ENCODE results near the gene GRIP2.

GRIP2 gene

DNA sequence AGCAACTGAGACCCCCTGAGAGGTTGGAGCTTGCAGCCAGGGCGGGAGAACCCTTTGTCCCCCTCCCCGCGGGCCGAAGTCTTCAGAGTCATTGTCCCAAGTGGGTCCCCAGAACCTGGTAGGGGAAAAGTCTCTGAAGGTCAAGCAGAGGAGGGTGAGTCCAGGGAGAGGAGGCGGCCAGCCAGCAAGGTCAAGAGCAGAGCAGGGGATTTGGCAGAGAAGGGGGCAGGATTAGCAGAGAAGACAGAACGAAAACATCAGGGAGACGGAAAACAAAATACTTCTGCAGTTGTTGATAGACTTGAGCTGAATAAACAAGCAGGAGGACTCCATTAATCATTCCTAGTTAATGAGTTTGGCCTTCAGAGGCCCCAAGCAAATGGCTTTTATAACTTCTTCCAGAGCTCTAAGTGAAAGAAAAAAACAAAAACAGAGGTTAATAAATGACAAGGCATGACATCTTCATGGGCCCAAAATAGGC lies 66.7 kb downstream of the GRIP2 start:
- DNase-seq (ENCODE audit: extremely low spot score, insufficient read length, low read depth) (no peak), FAIRE-seq (no peak)

GRCh38 chr3:14472471-14473351 lies 67.4 kb downstream of the GRIP2 start:
- FAIRE-seq = no peak

DNA sequence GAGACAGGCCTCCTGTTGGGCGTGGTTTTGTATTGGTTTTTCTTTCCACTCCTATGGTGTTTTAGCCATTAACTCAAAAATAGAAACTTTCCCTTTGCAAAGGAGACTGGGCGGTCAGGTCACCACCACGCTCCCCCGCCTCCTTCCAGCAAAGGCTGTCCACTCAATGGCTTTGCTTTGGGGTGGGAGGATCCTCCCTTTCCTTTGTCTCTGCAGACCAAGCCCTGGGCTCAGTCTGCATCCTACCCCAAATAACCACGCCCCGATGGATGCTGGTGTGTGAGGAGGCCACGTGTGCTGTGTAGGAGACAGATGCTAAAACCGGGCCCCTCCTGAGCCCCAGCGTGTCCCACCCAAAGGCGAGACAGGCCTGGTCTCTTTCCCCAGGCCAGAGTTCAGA lies 68.5 kb downstream of the GRIP2 start:
- no peak for FAIRE-seq
- DNase-seq (ENCODE audit: extremely low spot score, insufficient read length, low read depth) = no peak

More at GRCh38 chr3:14472471-14473351, 67.4 kb downstream of the GRIP2 start:
- no peak for DNase-seq (ENCODE audit: extremely low spot score, insufficient read length, low read depth)

DNA sequence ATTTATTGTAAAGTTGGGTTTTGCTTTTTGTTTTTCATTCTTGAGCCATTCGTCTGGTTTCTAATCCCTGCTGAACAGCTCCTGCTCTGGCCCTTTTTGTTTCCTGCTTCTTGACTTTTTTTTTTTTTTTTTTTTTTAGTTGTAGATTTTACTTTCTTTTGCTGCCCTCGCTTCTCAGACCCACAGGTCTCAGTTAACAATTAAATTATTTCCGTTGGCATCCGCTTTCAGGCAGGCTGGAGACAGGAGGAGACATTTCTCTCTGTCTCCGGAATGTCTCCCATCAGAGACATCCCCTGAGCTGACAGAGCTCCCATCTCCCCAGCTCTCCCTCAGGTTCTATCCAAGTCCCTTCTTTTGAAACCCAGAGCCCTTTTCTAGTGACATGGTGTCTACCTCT lies 69.1 kb downstream of the GRIP2 start:
- no peak for DNase-seq (ENCODE audit: extremely low spot score, insufficient read length, low read depth)
- FAIRE-seq = no peak

- DNase-seq (ENCODE audit: extremely low spot score, insufficient read length, low read depth) (no peak), FAIRE-seq (no peak)
Measured at GRCh38 chr3:14470461-14470860, 69.7 kb downstream of the GRIP2 start.

GRCh38 chr3:14468621-14468981 lies 71.5 kb downstream of the GRIP2 start:
- FAIRE-seq = no peak
- DNase-seq (ENCODE audit: extremely low spot score, insufficient read length, low read depth) = no peak

- DNase-seq (ENCODE audit: extremely low spot score, insufficient read length, low read depth) = peak; percentile 56
- peak; percentile 69 for FAIRE-seq
Measured at GRCh38 chr3:14467814-14468620, 72.1 kb downstream of the GRIP2 start.

DNA sequence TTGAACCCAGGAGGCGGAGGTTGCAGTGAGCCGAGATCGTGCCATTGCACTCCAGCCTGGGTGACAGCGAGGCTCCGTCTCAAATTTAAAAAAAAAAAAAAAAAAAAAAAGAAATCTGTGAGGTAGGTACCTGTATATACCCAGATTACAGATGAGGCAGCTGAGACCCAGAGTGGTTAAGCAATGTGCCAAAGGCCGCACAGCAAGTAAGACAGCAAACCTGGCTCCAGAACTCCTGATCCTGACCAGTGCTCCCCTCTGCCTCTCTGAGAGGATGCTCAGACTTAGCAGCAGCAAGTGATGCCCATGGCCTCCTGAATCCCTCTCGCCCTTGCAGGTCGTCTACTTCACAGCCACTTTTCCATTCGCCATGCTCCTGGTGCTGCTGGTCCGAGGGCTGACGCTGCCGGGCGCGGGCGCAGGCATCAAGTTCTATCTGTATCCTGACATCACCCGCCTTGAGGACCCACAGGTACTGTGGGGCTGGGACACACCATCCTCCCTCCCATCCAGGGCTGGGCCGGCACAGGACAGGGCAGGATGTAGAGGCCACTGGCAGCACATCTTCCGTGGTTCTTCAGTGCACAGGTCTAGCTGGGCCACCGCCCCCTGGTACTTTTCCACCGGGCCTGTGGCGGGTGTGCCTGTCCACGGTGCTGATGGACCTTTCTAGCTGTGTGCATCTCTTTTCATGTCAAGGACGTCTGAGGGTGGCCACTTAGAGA lies 73.8 kb downstream of the GRIP2 start:
- FAIRE-seq (no peak), DNase-seq (ENCODE audit: extremely low spot score, insufficient read length, low read depth) (no peak)

DNA sequence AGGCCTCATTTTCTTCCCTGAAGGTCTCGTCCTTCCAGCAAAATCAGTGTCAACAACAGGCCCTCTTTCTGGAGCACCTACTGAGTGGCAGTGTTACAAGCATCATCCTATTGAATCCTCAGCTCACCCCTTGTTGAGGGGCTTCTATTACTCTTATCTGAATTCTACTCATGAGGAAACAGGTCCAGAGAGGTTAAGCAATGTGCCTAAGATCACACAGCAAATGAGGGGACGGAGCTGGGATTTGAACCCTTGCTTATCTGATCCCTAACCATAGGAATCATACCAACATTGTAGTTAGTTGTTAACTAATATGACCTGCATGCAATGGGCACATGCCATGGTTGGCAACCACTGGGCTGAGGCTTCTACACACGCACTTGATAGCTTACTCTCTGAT lies 74.7 kb downstream of the GRIP2 start:
- DNase-seq (ENCODE audit: extremely low spot score, insufficient read length, low read depth) = no peak
- no peak for FAIRE-seq

DNA sequence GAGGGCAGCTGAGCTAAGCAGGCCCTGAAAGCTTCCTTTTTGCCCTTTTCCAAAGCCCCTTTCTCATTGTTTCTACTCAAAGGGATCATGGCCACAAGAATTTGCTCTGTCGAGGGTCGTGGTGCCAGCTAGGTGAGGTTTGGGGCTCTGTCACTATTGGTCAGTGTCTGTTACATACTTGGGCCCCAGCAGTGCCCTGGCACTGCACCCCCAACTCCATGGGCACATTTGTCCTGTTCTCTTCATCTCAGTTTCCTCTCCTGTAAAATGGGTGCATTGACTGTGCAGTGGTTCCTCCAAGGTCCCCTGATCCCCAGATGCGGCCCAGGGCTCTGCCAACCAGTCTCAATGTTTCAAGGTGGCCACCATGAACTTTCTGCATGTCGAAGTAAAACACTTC lies 75.6 kb downstream of the GRIP2 start:
- DNase-seq (ENCODE audit: extremely low spot score, insufficient read length, low read depth) (no peak), FAIRE-seq (no peak)

GRCh38 chr3:14464141-14464465 lies 76.0 kb downstream of the GRIP2 start:
- no peak for FAIRE-seq
- no peak for DNase-seq (ENCODE audit: extremely low spot score, insufficient read length, low read depth)

DNA sequence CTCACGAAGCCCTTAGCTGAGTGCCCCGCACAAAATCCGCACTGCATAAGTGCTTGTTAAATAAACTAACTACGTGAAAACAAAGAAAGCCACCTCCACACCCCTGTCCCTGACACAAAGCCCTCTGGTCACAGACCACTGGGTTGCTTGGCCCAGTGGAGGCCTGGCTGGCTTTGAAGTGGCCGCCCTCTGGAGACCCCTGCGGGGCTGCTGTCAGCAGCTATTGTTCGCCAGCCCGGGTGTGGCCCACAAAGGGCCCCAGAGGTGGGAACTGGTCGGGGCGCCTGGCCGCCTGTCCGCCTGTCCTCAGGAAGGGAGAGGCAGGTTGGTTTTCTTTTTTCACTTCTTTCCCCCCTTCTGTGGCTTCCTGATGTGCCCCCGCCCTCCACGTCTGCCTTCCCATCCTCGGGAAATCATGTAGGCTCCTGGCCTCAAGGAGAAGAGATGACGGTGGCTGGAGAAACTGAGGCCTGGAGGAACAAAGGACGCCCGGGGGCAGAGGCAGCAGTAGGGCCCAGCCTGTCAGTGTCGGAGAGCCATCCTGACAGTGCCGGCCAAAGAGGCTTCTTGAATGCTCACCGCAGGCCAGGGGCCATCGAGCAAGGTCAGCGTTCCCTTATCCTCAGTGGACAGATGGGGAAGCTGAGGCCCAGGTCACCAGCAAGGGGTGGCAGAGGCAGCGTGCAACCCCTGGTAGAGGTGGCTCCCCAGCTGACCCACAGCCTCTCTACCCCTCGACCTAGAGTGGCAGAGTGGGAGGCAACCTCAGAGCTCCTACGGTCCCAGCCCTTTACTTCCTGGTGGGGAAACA lies 76.6 kb downstream of the GRIP2 start:
- no peak for FAIRE-seq
- DNase-seq (ENCODE audit: extremely low spot score, insufficient read length, low read depth) = no peak

- DNase-seq (ENCODE audit: extremely low spot score, insufficient read length, low read depth) (no peak), FAIRE-seq (no peak)
Measured at GRCh38 chr3:14462738-14463137, 77.4 kb downstream of the GRIP2 start.

DNA sequence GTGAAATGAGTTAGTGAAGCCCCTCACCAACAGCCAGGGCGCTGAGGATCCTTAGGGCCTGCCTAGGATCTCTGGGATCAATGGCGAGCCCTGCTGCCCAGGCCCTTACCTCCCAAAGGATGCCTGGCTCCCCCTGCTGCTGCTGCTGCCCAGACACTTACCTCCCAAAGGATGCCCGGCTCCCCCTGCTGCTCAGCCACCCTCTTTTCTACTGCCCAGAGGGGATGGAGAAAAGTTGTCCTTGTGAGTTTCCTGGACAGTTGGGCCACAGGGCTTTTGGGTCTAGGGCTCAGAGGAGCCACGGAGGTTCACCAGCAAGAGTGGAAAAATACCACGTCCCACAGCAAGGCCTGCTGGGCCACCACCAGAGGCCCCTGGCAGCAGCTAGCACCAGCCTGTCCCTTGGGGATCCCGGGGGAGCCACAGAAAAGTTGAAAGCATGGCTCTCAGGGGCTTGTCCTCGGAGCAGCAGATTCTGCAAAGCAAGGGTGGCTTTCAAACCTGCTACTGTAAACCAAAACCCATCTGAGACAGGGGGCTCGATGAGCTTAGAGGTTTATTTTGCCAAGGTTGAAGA lies 78.3 kb downstream of the GRIP2 start:
- DNase-seq (ENCODE audit: extremely low spot score, insufficient read length, low read depth) (no peak), FAIRE-seq (peak; percentile 69)

GRCh38 chr3:14461006-14461747 lies 79.0 kb downstream of the GRIP2 start:
- FAIRE-seq = no peak
- DNase-seq (ENCODE audit: extremely low spot score, insufficient read length, low read depth) = no peak

DNA sequence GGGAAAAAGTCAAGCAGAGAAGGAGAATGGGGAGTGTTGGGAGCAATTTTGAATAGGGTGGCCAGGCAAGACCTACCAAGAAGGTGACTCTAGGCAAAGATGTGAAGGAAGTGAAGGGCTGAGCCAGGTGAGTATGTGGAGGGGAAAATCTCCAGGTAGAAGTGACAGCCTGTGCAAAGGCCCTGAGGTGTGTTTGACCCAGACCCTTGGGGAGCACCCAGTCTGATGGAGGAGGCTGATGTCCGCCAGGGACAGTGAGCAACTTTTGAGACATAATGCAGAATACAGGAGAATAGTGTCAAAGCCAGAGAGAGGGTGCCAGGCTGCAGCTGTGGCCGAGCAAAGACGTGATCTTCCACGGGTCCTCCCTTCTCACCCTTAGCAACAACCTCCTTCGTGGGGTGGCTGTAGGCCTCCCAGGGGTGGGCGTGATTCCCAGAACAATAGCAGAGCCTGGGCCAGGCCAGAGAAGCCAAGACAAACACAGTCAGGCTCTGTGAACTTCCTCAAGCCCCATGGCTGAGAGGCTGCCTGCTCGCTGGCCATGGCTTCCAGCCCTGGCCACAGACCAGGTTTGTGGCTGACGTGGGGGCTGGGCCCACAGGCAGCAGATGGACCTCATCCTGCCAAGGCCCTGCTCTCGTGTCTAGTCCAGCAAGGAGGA lies 79.7 kb downstream of the GRIP2 start:
- FAIRE-seq (no peak), DNase-seq (ENCODE audit: extremely low spot score, insufficient read length, low read depth) (no peak)

GRCh38 chr3:14459787-14460186 lies 80.4 kb downstream of the GRIP2 start:
- DNase-seq (ENCODE audit: extremely low spot score, insufficient read length, low read depth) = no peak
- FAIRE-seq = no peak

DNA sequence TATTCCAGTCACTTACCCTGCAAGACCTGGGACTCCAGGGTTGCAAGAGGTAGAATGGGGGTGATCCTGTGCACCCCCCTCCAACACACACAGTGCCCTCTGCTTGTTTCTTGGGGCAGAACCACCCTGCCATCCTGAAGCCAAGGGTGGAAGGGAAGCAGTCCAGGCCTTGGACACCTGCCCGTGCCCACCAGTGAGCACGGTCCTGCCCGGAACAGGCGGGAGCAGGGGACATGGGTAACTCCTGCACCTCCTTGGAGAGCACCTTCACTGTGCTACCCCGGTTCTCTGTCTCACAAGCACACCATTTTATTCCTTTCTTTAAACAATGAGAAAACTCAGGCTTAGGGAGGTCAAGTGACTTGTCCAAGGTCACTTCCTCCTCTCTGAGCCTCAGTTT lies 80.8 kb downstream of the GRIP2 start:
- DNase-seq (ENCODE audit: extremely low spot score, insufficient read length, low read depth) = no peak
- no peak for FAIRE-seq
